ENCODE measurements around the gene SLC16A3. TPM values are rescaled to one million over a fixed set of nuclear protein-coding genes. Genes with fewer than 3 reads are reported as not detected.

SLC16A3 gene
- total and polyA plus RNA-seq, 2 donors (not counting 3 experiments of a cell fraction or from before 2014, with no cell fraction given) = 95.9 to 171 TPM

DNA sequence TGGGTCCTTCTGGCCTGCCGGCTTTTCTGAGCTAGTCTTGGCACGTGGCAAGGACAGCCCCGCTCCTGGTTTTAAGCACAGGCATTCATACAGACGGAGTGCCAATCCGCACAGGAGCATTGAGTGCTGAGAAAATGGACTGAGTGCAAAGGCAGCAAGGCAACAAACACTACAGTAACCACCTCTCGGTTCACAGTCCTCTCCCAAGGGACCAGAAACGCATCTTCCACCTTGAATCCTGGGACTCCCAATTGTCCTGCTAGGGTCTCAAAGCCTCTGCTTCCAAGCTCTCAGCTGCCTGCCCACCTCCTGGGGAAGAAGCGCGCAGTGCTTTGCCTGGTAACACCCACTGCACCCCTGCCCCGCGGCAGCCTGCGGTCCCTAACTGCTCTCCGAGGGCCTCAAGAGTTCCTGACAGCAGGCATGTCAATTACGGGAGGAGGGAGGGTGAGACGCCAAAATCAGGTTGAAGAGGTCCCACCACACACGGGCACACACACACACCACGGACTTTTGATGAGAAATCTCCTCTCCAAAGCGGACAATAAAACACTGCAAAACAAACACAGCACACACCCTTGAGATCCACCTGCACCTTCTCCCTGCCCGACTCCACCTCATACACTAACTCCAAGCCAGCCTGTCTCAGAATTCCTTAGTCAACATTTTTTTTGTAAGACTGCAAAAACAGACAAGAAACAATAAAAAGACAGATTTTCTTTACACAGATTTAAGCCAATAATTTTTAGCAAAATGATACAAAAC is 15.0 kb downstream of the SLC16A3 start:
- H4K20me1 ChIP-seq (replicated peaks; ENCODE audit: control insufficient read depth, extremely low read depth, insufficient read depth, low read length) = peaks cover 2% of the 10 kb centered on the region
- POLR2A ChIA-PET = no interaction called here
- H3K9me1 ChIP-seq (replicated peaks; ENCODE audit: control insufficient read depth, extremely low read depth, insufficient read depth, low read length) = no peaks in the 10 kb centered on the region
- TF ChIP-seq EZH2 (IDR thresholded peaks at IDR 0.05; ENCODE audit: borderline replicate concordance, low read depth, low read length, severe bottlenecking) (no peak), JUN (IDR thresholded peaks at IDR 0.05; ENCODE audit: borderline replicate concordance, insufficient read depth, insufficient read length, low read depth) (no peak), POLR2A (IDR thresholded peaks at IDR 0.05; ENCODE audit: low read depth, low read length) (peak; percentile 48), POLR2AphosphoS5 (IDR thresholded peaks at IDR 0.05; ENCODE audit: insufficient read depth, low read depth, low read length) (peak; percentile 46), FOS (IDR thresholded peaks at IDR 0.05; ENCODE audit: borderline replicate concordance, insufficient read depth, low read length) (no peak), MYC (IDR thresholded peaks at IDR 0.05; ENCODE audit: low read depth, low read length) (no peak), GATA2 (IDR thresholded peaks at IDR 0.05; ENCODE audit: insufficient read depth, insufficient read length, low read depth, low read length) (no peak)
- H3K4me2 ChIP-seq (ENCODE audit: insufficient read depth, low read length) = no peak overlapping the region
- no peak overlapping the region for H2AFZ ChIP-seq (ENCODE audit: low read depth, low read length)
- no peak overlapping the region for H3K4me3 ChIP-seq (replicated peaks in 1 of 3; ENCODE audit: insufficient read depth in 1 of 3, low read depth in 1 of 3, low read length in 3 of 3)
- H3K9ac ChIP-seq (replicated peaks; ENCODE audit: extremely low read depth, insufficient read depth, low read length) = no peak overlapping the region
- H3K27ac ChIP-seq (ENCODE audit: insufficient read depth, low read depth, low read length) = no peak overlapping the region
- dilution Hi-C loops (cut with MboI; ENCODE audit: extremely low pct_ligation_motif_present, low sequenced_read_pairs) (no loop called here), intact Hi-C loops (cut with micrococcal nuclease) (loop anchor here (2.0 to 10.0 kb wide), 3 partner anchors 37 to 171 kb away; partner anchors contain the start of genes HEXD and OGFOD3)
- no peaks in the 10 kb centered on the region for H3K27me3 ChIP-seq (ENCODE audit: control insufficient read depth in 2 of 2, insufficient read depth in 2 of 2, low read length in 2 of 2)
- TSS peak; percentile 36 for BruUV-seq (replicated peaks)
- DNase-seq (ENCODE audit: low read depth, low spot score) (no peak), FAIRE-seq (peak; percentile 37)
- CTCF ChIA-PET = interaction anchor here (0.9 to 6.7 kb wide), 8 partner anchors 10 to 214 kb away, joined by 3 to 52 read pairs (median 4); no protein-coding TSS in a partner anchor
- H3K79me2 ChIP-seq (ENCODE audit: control insufficient read depth, insufficient read depth, low read length) = peaks cover 30% of the 10 kb centered on the region
- no peaks in the 10 kb centered on the region for H3K9me3 ChIP-seq (replicated peaks; ENCODE audit: control insufficient read depth, insufficient read depth, low read length)
- peaks cover 20 to 53% of the 10 kb centered on the region in 2 experiments for H3K36me3 ChIP-seq (ENCODE audit: control insufficient read depth in 2 of 2, extremely low read depth in 1 of 2, insufficient read depth in 2 of 2, low read length in 2 of 2)
- peaks cover 34% of the 10 kb centered on the region for H3K4me1 ChIP-seq (ENCODE audit: control insufficient read depth, extremely low read depth, insufficient read depth, low read length)
